ENCODE data around the gene PROCR. TPM values are rescaled to one million over a fixed set of nuclear protein-coding genes. Genes with fewer than 3 reads are reported as not detected.
A peak's percentile ranks its signal among the peaks of the same experiment; 100 is the strongest.
"Not testable (repeated sequence)": the region's sequence is repeated elsewhere in the genome, so short reads cannot be mapped to it uniquely, and the experiment has no call there.

Gene PROCR
- polyA plus RNA-seq, 3 donors from 2014 or later = 11.0 to 17.9 (median 16.5) TPM

DNA sequence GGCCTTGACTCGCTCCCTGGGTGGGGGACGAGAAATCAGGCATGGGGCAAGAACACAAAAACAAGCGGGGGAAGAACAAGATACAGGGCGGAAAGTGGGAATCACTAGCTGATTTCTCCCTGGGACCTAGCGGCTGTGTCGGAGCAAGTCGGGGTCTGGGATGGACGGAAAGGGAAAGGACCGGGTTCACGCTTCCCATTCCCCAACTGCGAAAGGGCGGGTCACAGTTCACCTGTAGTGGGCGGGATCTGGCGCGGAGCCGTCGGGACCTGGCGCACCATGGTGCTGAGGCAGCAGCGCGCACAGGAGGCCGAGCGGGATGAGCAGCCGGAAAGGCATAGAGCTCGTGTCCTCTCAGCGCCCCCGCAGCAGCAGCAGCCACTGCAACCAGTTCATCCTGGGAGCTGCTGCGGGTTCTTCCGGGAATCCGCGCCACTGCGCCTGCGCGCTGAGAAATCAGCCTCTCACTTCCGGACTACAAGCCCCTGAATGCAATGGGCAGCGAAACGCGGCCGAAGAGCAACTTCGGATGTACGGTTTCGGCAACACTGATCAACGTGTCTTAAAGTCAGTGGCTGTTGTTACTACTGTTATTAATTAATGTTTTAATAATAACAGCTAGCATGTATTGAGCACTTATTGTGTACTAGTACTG, 24.8 kb upstream of the PROCR start, which contains the start of gene EDEM2:
Gene EDEM2, minus strand, starts transcription at position 417 of the 655 bp plus-strand sequence. Its CDS starts 78 bp downstream, at position 339.
- Mint-ChIP-seq H3K27ac (peak within 1 kb of the TSS; percentile 81 to 98 (median 93)), H3K36me3 (peaks cover 4 to 13% (median 9%) of the 10 kb centered on the region in 3 donors), H3K4me1 (peaks cover 35 to 55% of the 10 kb centered on the region in 2 donors), H3K4me3 (peak within 1 kb of the TSS; percentile 94 to 98 (median 97)), H3K27me3 (ENCODE audit: low read depth in 3 of 3) (peaks cover 5 to 6% (median 5%) of the 10 kb centered on the region in 3 donors), H3K9me3 (no peaks in the 10 kb centered on the region)
- DNase-seq = peak; percentile 94 to 95 (median 94)

DNA sequence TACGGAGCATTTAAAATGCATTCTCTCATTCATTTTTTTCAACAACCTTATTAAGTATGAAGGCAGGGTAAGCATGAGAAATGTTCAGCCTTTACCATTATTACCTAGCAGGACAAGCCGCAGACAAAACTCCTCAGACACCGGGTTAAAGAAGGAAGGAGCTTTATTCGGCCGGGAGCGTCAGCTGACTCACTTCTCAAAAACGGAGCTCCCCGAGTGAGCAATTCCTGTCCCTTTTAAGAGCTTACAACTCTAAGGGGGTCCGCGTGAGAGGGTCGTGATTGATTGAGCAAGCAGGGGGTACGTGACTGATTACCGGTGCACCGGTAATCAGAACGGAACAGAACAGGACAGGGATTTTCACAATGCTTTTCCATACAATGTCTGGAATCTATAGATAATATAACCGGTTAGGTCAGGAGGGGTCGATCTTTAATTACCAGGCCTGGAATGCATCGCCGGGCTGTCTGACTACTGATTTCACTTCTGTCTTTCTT, 24.2 kb upstream of the PROCR start:
- Mint-ChIP-seq H3K4me3 (peak overlapping the region; percentile 94 to 98 (median 97)), H3K27ac (peak overlapping the region; percentile 81 to 98 (median 93)), H3K36me3 (peaks cover 0 to 10% (median 4%) of the 10 kb centered on the region in 3 donors), H3K4me1 (peaks cover 35 to 52% of the 10 kb centered on the region in 2 donors)
- not testable (repeated sequence) for DNase-seq; H3K9me3 Mint-ChIP-seq; H3K27me3 Mint-ChIP-seq (ENCODE audit: low read depth in 3 of 3)

DNA sequence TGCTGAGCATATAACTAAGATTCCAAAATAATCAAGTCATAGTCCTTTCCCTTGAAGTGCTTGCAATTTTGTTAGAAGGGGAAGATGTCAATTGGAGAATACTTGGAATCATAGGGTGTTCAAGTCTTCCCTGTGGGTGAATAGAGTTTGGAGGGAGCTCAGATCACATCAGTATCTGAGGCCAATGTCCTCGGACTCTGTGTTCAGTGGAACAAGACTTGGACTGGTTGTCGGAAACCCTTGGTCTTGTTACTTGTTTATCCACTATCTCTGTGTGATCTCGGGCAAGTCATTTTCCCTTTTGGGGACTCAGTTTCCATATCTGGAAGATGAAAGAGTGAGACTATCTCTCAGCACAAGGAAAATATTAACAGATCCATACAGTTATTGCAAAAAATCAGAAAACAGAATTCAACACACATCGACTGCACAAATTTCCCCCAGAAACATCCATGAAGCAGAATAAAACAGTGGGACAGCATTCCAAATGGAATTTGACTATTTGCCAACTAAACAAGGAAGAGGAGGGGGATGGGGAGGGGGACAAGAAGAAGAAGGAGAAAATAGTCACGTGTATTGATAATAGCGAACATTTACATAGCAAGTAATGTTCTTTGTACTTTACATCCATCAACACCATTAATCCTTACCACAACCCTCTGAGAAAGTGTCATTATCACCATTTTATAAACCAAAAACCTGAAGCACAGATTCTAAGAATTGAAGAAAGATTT, 20.9 kb upstream of the PROCR start:
- peaks cover 3 to 6% (median 3%) of the 10 kb centered on the region in 3 donors for H3K27me3 Mint-ChIP-seq (ENCODE audit: low read depth in 3 of 3)
- no peaks in the 10 kb centered on the region for H3K36me3 Mint-ChIP-seq
- peaks cover 23 to 30% of the 10 kb centered on the region in 2 donors for H3K4me1 Mint-ChIP-seq
- H3K4me3 Mint-ChIP-seq = no peak overlapping the region
- H3K27ac Mint-ChIP-seq = no peak overlapping the region
- DNase-seq = no peak
- no peaks in the 10 kb centered on the region for H3K9me3 Mint-ChIP-seq

DNA sequence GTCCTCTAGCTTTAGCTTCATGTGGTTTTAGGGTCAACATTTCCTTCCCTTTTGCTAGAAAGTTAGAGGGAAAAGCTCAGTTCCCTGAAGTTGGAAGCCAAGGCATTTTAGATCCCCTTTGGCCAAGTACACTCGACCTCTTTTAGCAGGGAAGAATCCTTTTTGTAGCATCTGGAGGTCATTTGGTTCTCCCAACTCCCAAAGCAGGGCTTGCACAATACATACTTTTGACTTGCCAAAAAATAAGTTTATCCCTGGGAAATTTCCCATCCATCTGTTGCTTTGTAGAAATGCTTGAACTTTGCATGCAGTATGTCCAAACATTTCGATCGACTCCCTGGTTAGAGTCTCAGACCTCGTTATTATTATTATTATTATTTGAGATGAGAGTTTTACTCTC, 20.1 kb upstream of the PROCR start:
- H3K27me3 Mint-ChIP-seq (ENCODE audit: low read depth in 3 of 3) = peaks cover 3 to 6% (median 3%) of the 10 kb centered on the region in 3 donors
- H3K4me1 Mint-ChIP-seq = peaks cover 17 to 23% of the 10 kb centered on the region in 2 donors
- no peaks in the 10 kb centered on the region for H3K36me3 Mint-ChIP-seq
- DNase-seq = no peak
- H3K27ac Mint-ChIP-seq = no peak overlapping the region
- no peaks in the 10 kb centered on the region for H3K9me3 Mint-ChIP-seq
- H3K4me3 Mint-ChIP-seq = no peak overlapping the region

DNA sequence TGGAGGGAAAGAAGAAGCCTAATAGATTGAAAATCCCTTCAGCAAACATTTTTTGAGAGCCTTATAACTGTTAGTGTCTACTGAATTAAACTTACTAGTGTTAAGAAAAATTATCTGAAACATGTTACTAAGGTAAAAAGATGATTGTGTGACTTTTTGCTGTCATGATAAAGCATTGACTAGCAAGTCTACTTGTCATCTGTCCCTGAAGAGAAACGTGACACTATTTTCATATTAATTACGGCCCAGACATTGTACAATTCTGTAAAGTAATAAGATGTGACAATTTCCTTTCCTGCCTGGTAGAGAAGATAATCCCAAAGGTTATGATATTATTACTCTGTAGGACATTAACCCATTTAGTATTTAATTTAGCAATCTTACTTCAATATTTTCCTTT, 15.9 kb upstream of the PROCR start:
- peaks cover 6 to 7% of the 10 kb centered on the region in 2 donors for H3K4me1 Mint-ChIP-seq
- no peak overlapping the region for H3K4me3 Mint-ChIP-seq
- peaks cover 0 to 3% (median 0%) of the 10 kb centered on the region in 3 donors for H3K27me3 Mint-ChIP-seq (ENCODE audit: low read depth in 3 of 3)
- H3K36me3 Mint-ChIP-seq = no peaks in the 10 kb centered on the region
- DNase-seq = no peak
- H3K9me3 Mint-ChIP-seq = no peaks in the 10 kb centered on the region
- peak overlapping the region in 1 of 6 donors; percentile 28 for H3K27ac Mint-ChIP-seq

DNA sequence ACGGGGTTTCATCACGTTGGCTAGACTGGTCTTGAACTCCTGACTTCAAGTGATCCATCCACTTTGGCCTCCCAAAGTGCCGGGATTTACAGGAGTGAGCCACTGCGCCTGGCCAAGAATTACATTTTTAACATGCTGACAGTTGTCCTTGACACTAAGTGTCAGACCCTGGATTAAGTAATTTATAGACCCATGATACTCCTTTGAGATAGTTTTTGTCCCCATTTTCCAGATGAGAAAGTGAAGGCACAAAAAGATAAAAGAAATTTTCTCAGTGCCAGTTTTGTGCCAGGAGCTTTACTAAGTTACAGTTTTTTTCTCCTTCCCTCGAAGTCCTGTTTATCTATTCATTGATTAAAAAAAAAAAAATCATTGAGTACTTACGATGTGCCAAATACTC, 14.9 kb upstream of the PROCR start:
- no peaks in the 10 kb centered on the region for H3K9me3 Mint-ChIP-seq
- no peak overlapping the region for H3K4me3 Mint-ChIP-seq
- H3K36me3 Mint-ChIP-seq = no peaks in the 10 kb centered on the region
- no peak for DNase-seq
- peaks cover 0 to 4% (median 3%) of the 10 kb centered on the region in 3 donors for H3K27me3 Mint-ChIP-seq (ENCODE audit: low read depth in 3 of 3)
- H3K27ac Mint-ChIP-seq = no peak overlapping the region
- peaks cover 15 to 16% of the 10 kb centered on the region in 2 donors for H3K4me1 Mint-ChIP-seq

DNA sequence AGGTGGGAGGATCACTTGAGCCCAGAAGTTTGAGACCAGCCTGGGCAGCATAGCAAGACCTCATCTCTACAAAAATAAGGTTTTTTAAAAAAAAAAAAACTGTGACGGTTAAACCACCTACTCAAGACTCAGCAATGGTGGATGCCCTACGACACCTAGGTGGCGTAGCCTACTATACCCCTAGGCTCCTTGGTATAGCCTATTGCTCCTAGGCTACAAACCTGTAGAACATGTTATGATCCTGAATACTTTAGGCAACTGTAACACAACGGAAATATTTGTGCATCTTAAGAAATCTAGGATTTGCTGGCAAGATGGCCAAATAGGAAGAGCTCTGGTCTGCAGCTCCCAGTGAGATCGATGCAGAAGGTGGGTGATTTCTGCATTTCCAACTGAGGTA, 11.5 kb upstream of the PROCR start:
- H3K27me3 Mint-ChIP-seq (ENCODE audit: low read depth in 3 of 3); H3K9me3 Mint-ChIP-seq; H3K36me3 Mint-ChIP-seq; DNase-seq: not testable (repeated sequence)
- H3K4me3 Mint-ChIP-seq = peak overlapping the region; percentile 50 to 80 (median 55)
- H3K27ac Mint-ChIP-seq = peak overlapping the region in 5 of 6 donors; percentile 66 to 95 (median 78)
- peaks cover 29 to 30% of the 10 kb centered on the region in 2 donors for H3K4me1 Mint-ChIP-seq

DNA sequence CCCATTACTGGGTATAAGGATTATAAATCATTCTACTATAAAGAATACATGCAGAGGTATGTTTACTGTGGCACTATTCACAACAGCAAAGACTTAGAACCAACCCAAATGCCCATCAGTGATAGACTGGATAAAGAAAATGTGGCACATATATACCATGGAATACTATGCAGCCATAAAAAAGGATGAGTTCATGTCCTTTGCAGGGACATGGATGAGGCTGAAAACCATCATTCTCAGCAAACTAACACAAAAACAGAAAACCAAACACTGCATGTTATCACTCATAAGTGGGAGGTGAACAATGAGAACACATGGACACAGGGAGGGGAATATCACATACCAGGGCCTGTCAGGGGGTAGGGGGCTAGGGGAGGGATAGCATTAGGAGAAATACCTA, 7.3 kb upstream of the PROCR start:
- not testable (repeated sequence) for H3K36me3 Mint-ChIP-seq; H3K4me3 Mint-ChIP-seq; H3K27me3 Mint-ChIP-seq (ENCODE audit: low read depth in 3 of 3); H3K27ac Mint-ChIP-seq; H3K9me3 Mint-ChIP-seq; DNase-seq
- peaks cover 29 to 30% of the 10 kb centered on the region in 2 donors for H3K4me1 Mint-ChIP-seq

DNA sequence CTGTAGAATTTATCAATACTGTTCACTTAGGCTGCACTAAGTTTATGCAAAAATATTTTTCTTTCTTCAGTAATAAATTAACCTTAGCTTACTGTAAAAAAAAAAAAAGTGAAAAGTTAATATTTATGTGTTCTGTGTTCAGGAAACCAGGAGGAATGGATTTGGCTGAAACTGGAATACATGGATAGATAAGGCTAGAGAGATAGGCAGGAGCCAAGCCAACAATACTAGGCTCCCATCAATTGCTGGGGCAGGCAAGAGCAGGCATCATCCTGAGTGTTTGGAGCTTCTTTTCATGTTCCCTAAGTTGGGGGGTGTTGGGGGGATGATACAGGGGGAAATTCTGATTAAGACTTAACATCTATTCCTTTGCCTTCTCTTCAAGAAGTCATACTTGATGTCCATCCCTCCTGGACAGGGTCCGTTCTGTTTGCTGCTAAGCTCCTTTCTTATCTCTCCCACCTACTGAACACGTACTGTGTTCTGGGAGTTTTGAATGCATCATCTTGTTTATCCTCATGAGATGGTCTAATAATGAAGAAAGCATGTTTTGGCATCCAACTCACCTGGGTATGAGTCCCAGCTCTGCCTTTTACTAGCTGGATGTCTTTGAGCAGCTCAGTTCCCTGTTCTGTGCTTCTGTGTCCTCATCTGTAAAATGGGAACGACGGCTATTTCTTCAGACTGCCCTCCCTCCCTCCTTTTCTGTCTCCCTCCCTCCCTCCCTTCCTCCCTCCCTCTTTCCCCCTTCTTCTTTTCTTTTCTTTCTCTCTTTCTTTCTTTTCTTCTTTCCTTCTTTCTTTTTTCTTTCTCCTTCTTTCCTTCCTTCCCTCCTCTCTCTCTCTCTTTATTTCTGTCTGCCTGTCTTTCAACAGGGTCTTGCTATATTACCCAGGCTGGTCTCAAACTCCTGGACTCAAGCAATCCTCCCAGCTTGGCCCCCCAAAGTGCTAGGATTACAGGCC, 6.4 kb upstream of the PROCR start:
- Mint-ChIP-seq H3K27me3 (ENCODE audit: low read depth in 3 of 3) (peaks cover 0 to 4% (median 4%) of the 10 kb centered on the region in 3 donors), H3K4me1 (peaks cover 27% of the 10 kb centered on the region in 2 donors), H3K4me3 (no peak overlapping the region), H3K27ac (peak overlapping the region in 1 of 6 donors; percentile 66), H3K9me3 (no peaks in the 10 kb centered on the region), H3K36me3 (peaks cover 0 to 8% (median 5%) of the 10 kb centered on the region in 3 donors)
- DNase-seq = no peak

DNA sequence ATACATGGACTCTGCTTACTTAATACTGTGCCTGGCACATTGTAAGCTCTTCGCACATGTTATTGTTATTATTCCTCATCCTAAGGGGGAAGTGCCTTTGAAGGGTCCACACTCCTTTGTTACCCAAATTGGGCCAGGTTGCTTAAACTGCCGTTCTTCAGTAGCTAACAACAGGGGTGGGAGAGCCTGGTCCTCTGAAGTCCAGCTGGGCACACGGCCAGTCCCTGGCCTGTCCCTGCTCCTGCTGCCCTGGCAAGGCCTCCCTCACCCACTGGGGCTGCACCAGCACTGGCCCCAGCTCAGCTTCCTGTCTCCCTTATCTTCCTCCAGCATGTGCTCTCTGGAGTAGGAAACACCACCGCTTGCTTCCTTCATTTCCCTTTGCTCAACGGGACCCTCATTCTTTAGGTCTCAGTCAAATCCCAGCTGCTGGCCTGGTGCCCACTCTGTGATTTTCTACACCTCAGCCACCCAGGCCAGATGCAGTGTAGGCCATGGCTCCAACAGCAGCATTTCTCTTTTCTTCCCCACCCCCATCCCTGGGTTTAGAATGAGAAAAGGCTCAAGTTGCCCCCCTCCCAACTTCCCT, 5.5 kb upstream of the PROCR start:
- no peak overlapping the region for H3K4me3 Mint-ChIP-seq
- peak overlapping the region in 2 of 6 donors; percentile 53 to 66 for H3K27ac Mint-ChIP-seq
- H3K9me3 Mint-ChIP-seq = no peaks in the 10 kb centered on the region
- peaks cover 0 to 4% (median 2%) of the 10 kb centered on the region in 3 donors for H3K27me3 Mint-ChIP-seq (ENCODE audit: low read depth in 3 of 3)
- H3K36me3 Mint-ChIP-seq = peaks cover 0 to 8% (median 5%) of the 10 kb centered on the region in 3 donors
- peaks cover 20 to 27% of the 10 kb centered on the region in 2 donors for H3K4me1 Mint-ChIP-seq
- no peak for DNase-seq

DNA sequence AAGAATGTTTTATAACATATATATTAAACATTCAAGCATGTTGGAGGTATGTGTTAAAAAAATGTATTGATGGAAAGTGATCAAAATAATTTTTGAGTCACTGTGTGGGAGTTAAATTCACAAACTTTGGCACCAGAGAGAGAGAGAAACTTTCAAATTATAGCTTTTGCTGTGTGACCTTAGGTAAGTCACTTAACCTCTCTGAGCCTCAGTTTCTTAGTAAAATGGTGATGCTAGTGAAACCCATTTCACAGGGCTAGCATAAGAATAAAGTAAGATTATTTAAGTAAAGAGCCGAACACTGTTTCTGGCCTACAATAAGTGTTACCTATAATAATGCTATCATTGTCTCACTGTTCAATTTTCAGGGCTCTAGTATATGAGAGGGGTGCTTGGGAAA, 4.1 kb upstream of the PROCR start:
- Mint-ChIP-seq H3K27ac (no peak overlapping the region), H3K27me3 (ENCODE audit: low read depth in 3 of 3) (peaks cover 0 to 3% (median 2%) of the 10 kb centered on the region in 3 donors)
- no peak for DNase-seq

DNA sequence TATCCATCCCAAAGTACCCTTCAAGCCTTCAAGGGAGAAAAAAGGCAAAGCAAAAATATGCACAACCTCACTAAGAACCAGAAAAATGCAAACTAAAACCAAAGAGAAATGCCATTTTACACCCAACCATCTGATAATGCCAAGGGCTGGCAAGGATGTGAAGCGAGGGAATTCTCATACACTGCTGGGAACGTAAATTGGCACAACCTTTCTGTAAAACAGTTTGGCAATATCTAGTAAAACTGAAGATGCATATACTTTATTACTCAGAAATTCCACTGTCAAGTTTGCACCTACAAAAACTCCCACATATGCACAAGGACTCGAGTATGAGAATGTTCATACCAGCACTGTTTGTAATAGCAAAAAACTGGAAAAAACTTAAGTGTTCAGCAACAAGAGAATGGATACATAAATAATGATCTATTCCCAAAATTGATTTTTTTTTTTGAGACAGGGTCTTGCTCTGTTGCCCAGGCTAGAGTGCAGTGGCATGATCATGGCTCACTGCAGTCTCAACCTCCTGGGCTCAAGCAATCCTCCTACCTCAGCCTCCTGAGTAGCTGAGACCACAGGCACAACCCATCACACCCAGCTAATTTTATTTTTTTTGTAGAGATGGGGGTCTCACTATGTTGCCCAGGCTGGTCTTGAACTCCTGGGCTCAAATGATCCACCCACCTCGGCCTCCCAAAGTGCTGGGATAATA, 3.0 kb upstream of the PROCR start:
- H3K4me1 Mint-ChIP-seq = peaks cover 20 to 31% of the 10 kb centered on the region in 2 donors
- H3K27ac Mint-ChIP-seq; H3K9me3 Mint-ChIP-seq; H3K36me3 Mint-ChIP-seq; H3K4me3 Mint-ChIP-seq; DNase-seq; H3K27me3 Mint-ChIP-seq (ENCODE audit: low read depth in 3 of 3): not testable (repeated sequence)

More for the DNA sequence above, 4.1 kb upstream of the PROCR start:
- Mint-ChIP-seq H3K9me3 (no peaks in the 10 kb centered on the region), H3K36me3 (peaks cover 0 to 6% (median 5%) of the 10 kb centered on the region in 3 donors), H3K4me1 (peaks cover 21 to 27% of the 10 kb centered on the region in 2 donors), H3K4me3 (no peak overlapping the region)
